Muscle of leg (tissue), 11 donors: ENCODE data around the gene PTPRN. TPM values are rescaled to one million over a fixed set of nuclear protein-coding genes. Genes with fewer than 3 reads are reported as not detected.
A peak's percentile ranks its signal among the peaks of the same experiment; 100 is the strongest.

ENCODE experiments used
- DNase-seq: peaks from one replicate; pipeline ENCODE4 v3.0.0; 2013
- H3K27ac ChIP-seq: one replicate; pipeline ENCODE4 v1.5.1; 2013; ENCODE audit warnings: mild to moderate bottlenecking, low read length, control low read depth
- H3K27me3 ChIP-seq: one replicate; pipeline ENCODE4 v1.6.1; 2013; ENCODE audit warnings: low read length; ENCODE audit not compliant: control insufficient read depth, insufficient read depth
- H3K36me3 ChIP-seq: one replicate; pipeline ENCODE4 v1.6.1; 2013; ENCODE audit warnings: low read length; ENCODE audit not compliant: control insufficient read depth, insufficient read depth
- H3K4me1 ChIP-seq: one replicate; pipeline ENCODE4 v1.6.1; 2013; ENCODE audit warnings: low read length; ENCODE audit not compliant: control insufficient read depth, insufficient read depth
- H3K4me3 ChIP-seq: one replicate; pipeline ENCODE4 v1.5.1; 2013; ENCODE audit warnings: low read length, control low read depth
- H3K9me3 ChIP-seq: replicated peaks from 2 replicates; pipeline ENCODE4 v1.6.1; 2013; ENCODE audit warnings: low read depth, low read length; ENCODE audit not compliant: control insufficient read depth
- WGBS: methylation state at CpG from one replicate; pipeline ENCODE4 v1.1.5; 2013; ENCODE audit warnings: missing lambda C conversion rate; ENCODE audit not compliant: insufficient coverage; 5-methylcytosine and 5-hydroxymethylcytosine counted together
- polyA plus RNA-seq, 8 donors: library from polyadenylated mRNA; unstranded; fragments of 120-200 nt; gene quantifications; one replicate each; pipeline versions ENCODE4 v1.2.1 to v1.2.3, GENCODE V29; 2013; ENCODE audit warnings: inconsistent platforms in 1 of 8, low replicate concordance in 1 of 8; ENCODE audit not compliant: insufficient read length in 8 of 8, insufficient read depth in 1 of 8
- total RNA-seq: library from RNA; stranded (reverse); fragments of 120-200 nt; gene quantifications from one replicate; pipeline ENCODE4 v1.2.4, GENCODE V29; 2013

Gene PTPRN
- total and polyA plus RNA-seq, 9 donors: 0.09 to 1.0 (median 0.29) TPM

DNA sequence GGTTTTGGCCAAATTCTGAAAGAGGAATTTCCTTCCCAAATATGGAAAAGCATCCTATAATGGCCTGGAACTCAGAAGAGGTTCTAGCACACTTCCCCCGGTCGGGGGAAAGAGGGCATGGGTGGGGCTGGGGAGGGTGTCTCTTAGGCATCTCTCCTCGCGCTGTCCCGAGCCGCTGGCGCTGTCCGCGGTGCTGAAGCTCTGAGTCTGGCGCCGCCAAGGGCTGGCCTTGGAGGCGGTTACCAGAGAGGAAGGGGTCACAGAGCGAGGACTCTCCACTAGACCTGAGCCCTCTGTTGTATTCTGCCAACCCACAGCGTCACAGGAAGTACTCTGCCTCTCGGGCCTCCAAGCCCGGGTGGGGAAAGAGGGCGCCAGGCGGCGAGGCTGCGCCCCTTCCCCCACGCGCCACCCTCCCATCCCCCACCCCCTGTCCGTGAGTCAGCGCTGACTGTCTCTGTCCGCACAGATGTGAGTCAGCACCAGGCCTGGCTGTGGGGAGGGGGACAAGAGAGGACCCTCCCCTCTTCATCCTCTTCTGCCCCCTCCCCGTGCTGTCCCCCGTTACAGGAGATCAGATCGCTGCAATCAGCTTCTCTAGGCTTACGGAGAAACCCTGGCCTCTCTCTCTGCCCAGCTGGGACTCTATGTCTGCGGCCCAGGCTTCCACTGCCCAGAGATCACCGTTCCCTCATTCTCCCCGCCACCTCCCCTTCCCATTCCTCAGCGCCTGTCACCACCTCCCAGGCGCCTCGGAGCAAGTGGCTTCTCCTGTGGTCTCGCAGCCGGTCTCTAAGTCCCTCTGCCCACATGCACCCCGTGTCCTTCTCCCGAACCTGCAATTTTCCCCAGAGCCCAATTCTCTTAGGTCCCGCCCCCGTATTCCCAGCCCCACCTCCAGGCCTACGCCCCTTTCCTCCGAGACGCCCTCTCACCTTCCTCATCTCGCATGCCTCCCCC, 779 bp downstream of the PTPRN start:
- under 1% methylated on average over 29 of the region's 45 CpGs for WGBS
- DNase-seq: peak; percentile 71
- no peaks in the 10 kb centered on the region for H3K9me3 ChIP-seq
- no peak overlapping the region for H3K4me3 ChIP-seq
- H3K27me3 ChIP-seq: peaks cover 32% of the 10 kb centered on the region
- H3K36me3 ChIP-seq: no peaks in the 10 kb centered on the region
- H3K27ac ChIP-seq: no peak overlapping the region
- H3K4me1 ChIP-seq: peaks cover 3% of the 10 kb centered on the region

DNA sequence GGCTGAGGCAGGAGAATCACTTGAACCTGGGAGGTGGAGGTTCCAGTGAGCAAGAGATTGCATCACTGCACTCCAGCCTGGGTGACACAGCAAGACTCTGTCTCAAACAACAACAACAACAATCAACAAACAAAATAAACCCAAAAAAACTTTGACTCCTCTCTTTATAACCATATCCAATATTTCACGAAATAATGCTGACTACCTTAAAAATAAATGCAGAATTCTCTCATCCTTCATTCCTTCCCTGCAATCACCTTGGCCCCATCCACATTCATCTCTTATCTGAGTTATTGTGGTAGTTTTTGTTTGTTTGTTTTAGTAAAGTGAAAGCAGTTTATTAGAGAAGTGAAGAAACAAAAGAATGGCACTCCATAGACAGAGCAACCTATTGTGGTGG, 3.2 kb downstream of the PTPRN start:
- H3K36me3 ChIP-seq: no peaks in the 10 kb centered on the region
- no peak overlapping the region for H3K4me3 ChIP-seq
- H3K4me1 ChIP-seq: peaks cover 3% of the 10 kb centered on the region
- H3K27ac ChIP-seq: no peak overlapping the region
- no peaks in the 10 kb centered on the region for H3K9me3 ChIP-seq
- WGBS: no CpG with 5 or more reads among the region's 1 CpG
- peaks cover 47% of the 10 kb centered on the region for H3K27me3 ChIP-seq
- no peak for DNase-seq

- 44% methylated on average over 1 of the region's 2 CpGs for WGBS
- H3K27me3 ChIP-seq: peaks cover 51% of the 10 kb centered on the region
- no peak overlapping the region for H3K27ac ChIP-seq
These were observed 5.0 kb downstream of the PTPRN start for GRCh38 chr2:219304223-219304622.

GRCh38 chr2:219302412-219302968, 6.7 kb downstream of the PTPRN start:
- Histone ChIP-seq H3K27ac (no peak overlapping the region), H3K4me1 (peaks cover 3% of the 10 kb centered on the region), H3K4me3 (no peak overlapping the region), H3K9me3 (no peaks in the 10 kb centered on the region), H3K27me3 (peaks cover 45% of the 10 kb centered on the region), H3K36me3 (no peaks in the 10 kb centered on the region)
- WGBS: 60% methylated on average over 11 of the region's 11 CpGs
- DNase-seq: no peak

More at GRCh38 chr2:219304223-219304622, 5.0 kb downstream of the PTPRN start:
- DNase-seq: no peak
- Histone ChIP-seq H3K4me3 (no peak overlapping the region), H3K9me3 (no peaks in the 10 kb centered on the region), H3K36me3 (no peaks in the 10 kb centered on the region), H3K4me1 (peaks cover 3% of the 10 kb centered on the region)

GRCh38 chr2:219300022-219300421, 9.2 kb downstream of the PTPRN start:
- Histone ChIP-seq H3K4me3 (no peak overlapping the region), H3K4me1 (peaks cover 7% of the 10 kb centered on the region), H3K27me3 (peaks cover 40% of the 10 kb centered on the region), H3K36me3 (no peaks in the 10 kb centered on the region), H3K27ac (no peak overlapping the region), H3K9me3 (no peaks in the 10 kb centered on the region)
- no peak for DNase-seq
- 57% methylated on average over 3 of the region's 5 CpGs for WGBS

- Histone ChIP-seq H3K4me3 (no peak overlapping the region), H3K27ac (no peak overlapping the region), H3K9me3 (no peaks in the 10 kb centered on the region), H3K27me3 (peaks cover 40% of the 10 kb centered on the region), H3K4me1 (peaks cover 11% of the 10 kb centered on the region), H3K36me3 (no peaks in the 10 kb centered on the region)
- 71% methylated on average over 5 of the region's 6 CpGs for WGBS
- DNase-seq: no peak
These were observed 9.8 kb downstream of the PTPRN start for GRCh38 chr2:219299372-219299760.

DNA sequence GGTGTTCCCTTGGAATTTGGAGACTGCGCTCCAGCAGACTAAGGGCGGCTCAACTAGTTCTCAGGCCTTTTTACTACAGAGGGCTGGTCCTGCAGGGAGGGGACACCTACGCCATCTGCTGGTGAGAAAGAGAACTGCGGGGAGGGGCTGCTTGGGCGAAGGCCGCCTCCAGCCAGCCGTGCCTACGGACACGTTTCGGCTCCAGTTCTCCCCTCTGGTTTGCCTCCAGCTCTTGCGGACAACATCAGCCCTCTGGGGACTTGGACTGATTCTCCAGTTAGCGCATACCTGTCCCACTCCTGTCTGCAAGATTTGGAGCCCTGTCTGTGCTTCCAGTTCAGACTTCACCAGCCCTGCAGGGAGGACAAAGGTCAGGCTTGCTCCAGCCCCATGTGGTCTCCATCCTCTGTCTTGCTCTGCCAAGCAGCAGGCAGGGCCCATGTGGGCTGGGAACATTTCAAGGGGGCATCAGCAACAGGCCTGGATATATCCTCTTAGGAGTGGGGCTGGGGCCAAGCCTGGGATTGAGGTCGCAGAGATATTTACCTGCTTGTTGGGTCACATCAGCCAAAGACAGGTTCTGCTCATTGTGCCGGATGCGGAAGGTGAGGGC, 10.3 kb downstream of the PTPRN start:
- 22% methylated on average over 12 of the region's 15 CpGs for WGBS
- peak; percentile 83 for DNase-seq

GRCh38 chr2:219297766-219298456, 11.3 kb downstream of the PTPRN start:
- peak; percentile 4 for DNase-seq
- peaks cover 19% of the 10 kb centered on the region for H3K4me1 ChIP-seq
- no peaks in the 10 kb centered on the region for H3K9me3 ChIP-seq
- 83% methylated on average over 8 of the region's 14 CpGs for WGBS
- H3K27ac ChIP-seq: no peak overlapping the region
- H3K27me3 ChIP-seq: peaks cover 40% of the 10 kb centered on the region
- H3K36me3 ChIP-seq: no peaks in the 10 kb centered on the region
- H3K4me3 ChIP-seq: no peak overlapping the region

More for the DNA sequence above, 10.3 kb downstream of the PTPRN start:
- Histone ChIP-seq H3K4me3 (no peak overlapping the region), H3K36me3 (no peaks in the 10 kb centered on the region), H3K4me1 (peaks cover 16% of the 10 kb centered on the region), H3K27ac (no peak overlapping the region), H3K9me3 (no peaks in the 10 kb centered on the region), H3K27me3 (peaks cover 40% of the 10 kb centered on the region)

GRCh38 chr2:219296631-219297391, 12.4 kb downstream of the PTPRN start:
- H3K36me3 ChIP-seq: no peaks in the 10 kb centered on the region
- no peaks in the 10 kb centered on the region for H3K9me3 ChIP-seq
- peaks cover 19% of the 10 kb centered on the region for H3K4me1 ChIP-seq
- DNase-seq: peak; percentile 3
- WGBS: 85% methylated on average over 24 of the region's 25 CpGs
- no peak overlapping the region for H3K4me3 ChIP-seq
- H3K27ac ChIP-seq: no peak overlapping the region
- peaks cover 30% of the 10 kb centered on the region for H3K27me3 ChIP-seq
